ENCODE measurements around the gene TMEM91. TPM values are rescaled to one million over a fixed set of nuclear protein-coding genes. Genes with fewer than 3 reads are reported as not detected.

Gene TMEM91
- total and polyA plus RNA-seq, 2 of the 8 experiments (the other 6 are each of a cell fraction or from before 2014, with no cell fraction given), result 5.3 to 7.4 TPM

- no peak for TF ChIP-seq CHD7 (IDR thresholded peaks at IDR 0.05; ENCODE audit: insufficient replicate concordance, low read length)
- TF ChIP-seq, protein P1, sequence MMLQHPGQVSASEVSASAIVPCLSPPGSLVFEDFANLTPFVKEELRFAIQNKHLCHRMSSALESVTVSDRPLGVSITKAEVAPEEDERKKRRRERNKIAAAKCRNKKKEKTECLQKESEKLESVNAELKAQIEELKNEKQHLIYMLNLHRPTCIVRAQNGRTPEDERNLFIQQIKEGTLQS (IDR thresholded peaks at IDR 0.05; ENCODE audit: insufficient read depth, low read depth, low read length), result no peak
- no peak for TF ChIP-seq JUND (IDR thresholded peaks at IDR 0.05; ENCODE audit: low read length)
- no peak for TF ChIP-seq GABPA (IDR thresholded peaks at IDR 0.05; ENCODE audit: borderline replicate concordance, insufficient read depth, low read length)
- no peak for TF ChIP-seq RXRA (IDR thresholded peaks at IDR 0.05; ENCODE audit: insufficient read depth, low read depth, low read length)
- TF ChIP-seq POU5F1 (IDR thresholded peaks at IDR 0.05; ENCODE audit: low read depth, low read length), result no peak
- TF ChIP-seq, protein P2, sequence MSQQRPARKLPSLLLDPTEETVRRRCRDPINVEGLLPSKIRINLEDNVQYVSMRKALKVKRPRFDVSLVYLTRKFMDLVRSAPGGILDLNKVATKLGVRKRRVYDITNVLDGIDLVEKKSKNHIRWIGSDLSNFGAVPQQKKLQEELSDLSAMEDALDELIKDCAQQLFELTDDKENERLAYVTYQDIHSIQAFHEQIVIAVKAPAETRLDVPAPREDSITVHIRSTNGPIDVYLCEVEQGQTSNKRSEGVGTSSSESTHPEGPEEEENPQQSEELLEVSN (IDR thresholded peaks at IDR 0.05), result no peak
- no peak for TF ChIP-seq CHD2 (IDR thresholded peaks at IDR 0.05; ENCODE audit: low read length)
- TF ChIP-seq RNF2 (IDR thresholded peaks at IDR 0.05; ENCODE audit: borderline replicate concordance, low read depth, low read length, missing control alignments, poor library complexity, severe bottlenecking), result no peak
- no peak for TF ChIP-seq CTBP2 (IDR thresholded peaks at IDR 0.05; ENCODE audit: borderline replicate concordance, insufficient read depth, insufficient read length, low read length)
Measured at GRCh38 chr19:41411968-41412265, 35.6 kb downstream of the TMEM91 start (continued).

Data from H1 (cell line).